BLaER1 (cell line): ENCODE measurements around the gene KCNA5.
A peak's percentile ranks its signal among the peaks of the same experiment; 100 is the strongest.

ENCODE experiments used
- H3K27ac ChIP-seq: shearing (Covaris generic); formaldehyde crosslinking; 2 replicates; pipeline ENCODE4 v1.8.1; 2022
- H3K27me3 ChIP-seq: shearing (Covaris generic); formaldehyde crosslinking; 2 replicates; pipeline ENCODE4 v1.8.1; 2022
- H3K36me3 ChIP-seq: shearing (Covaris generic); formaldehyde crosslinking; 2 replicates; pipeline ENCODE4 v1.8.1; 2022
- H3K4me1 ChIP-seq: shearing (Covaris generic); formaldehyde crosslinking; 2 replicates; pipeline ENCODE4 v1.8.1; 2022
- H3K4me2 ChIP-seq: shearing (Covaris generic); formaldehyde crosslinking; 2 replicates; pipeline ENCODE4 v1.8.1; 2022
- H3K4me3 ChIP-seq: shearing (Covaris generic); formaldehyde crosslinking; 2 replicates; pipeline ENCODE4 v1.8.1; 2022
- H3K9ac ChIP-seq: shearing (Covaris generic); formaldehyde crosslinking; 2 replicates; pipeline ENCODE4 v1.8.1; 2022
- H3K9me3 ChIP-seq: shearing (Covaris generic); formaldehyde crosslinking; 2 replicates; pipeline ENCODE4 v1.8.1; 2022
- H4K20me1 ChIP-seq: shearing (Covaris generic); formaldehyde crosslinking; 2 replicates; pipeline ENCODE4 v1.8.1; 2022
- Cebpa-rat ChIP-seq: shearing (Covaris generic); IDR thresholded peaks from 2 replicates; pipeline ENCODE4 v1.8.1; 2022

KCNA5 gene

GRCh38 chr12:5052348-5052747 is 8.7 kb downstream of the KCNA5 start:
- Histone ChIP-seq H3K4me1 (peaks cover 69% of the 10 kb centered on the region), H3K27me3 (no peaks in the 10 kb centered on the region), H4K20me1 (no peaks in the 10 kb centered on the region), H3K4me2 (peak overlapping the region; percentile 85), H3K9ac (0 out of 2 replicates have a peak overlapping the region, but pooled peaks have one; percentile 38), H3K9me3 (no peaks in the 10 kb centered on the region), H3K4me3 (peak overlapping the region; percentile 19), H3K27ac (peak overlapping the region; percentile 73), H3K36me3 (no peaks in the 10 kb centered on the region)
- no peak for TF ChIP-seq Cebpa-rat

GRCh38 chr12:5059358-5059757 is 15.7 kb downstream of the KCNA5 start:
- no peaks in the 10 kb centered on the region for H4K20me1 ChIP-seq
- H3K27me3 ChIP-seq, result no peaks in the 10 kb centered on the region
- no peak for TF ChIP-seq Cebpa-rat
- no peak overlapping the region for H3K4me2 ChIP-seq
- no peaks in the 10 kb centered on the region for H3K9me3 ChIP-seq
- H3K36me3 ChIP-seq, result no peaks in the 10 kb centered on the region
- no peak overlapping the region for H3K9ac ChIP-seq
- no peak overlapping the region for H3K27ac ChIP-seq
- no peak overlapping the region for H3K4me3 ChIP-seq
- H3K4me1 ChIP-seq, result peaks cover 11% of the 10 kb centered on the region; the same call in 1 of the 2 replicates

GRCh38 chr12:5060958-5061357 is 17.3 kb downstream of the KCNA5 start:
- Histone ChIP-seq H3K4me2 (no peak overlapping the region), H3K4me3 (no peak overlapping the region), H3K36me3 (no peaks in the 10 kb centered on the region), H3K4me1 (peaks cover 18% of the 10 kb centered on the region), H4K20me1 (no peaks in the 10 kb centered on the region), H3K9me3 (no peaks in the 10 kb centered on the region), H3K27ac (no peak overlapping the region), H3K9ac (no peak overlapping the region), H3K27me3 (no peaks in the 10 kb centered on the region)
- no peak for TF ChIP-seq Cebpa-rat

GRCh38 chr12:5063149-5063548 is 19.5 kb downstream of the KCNA5 start:
- no peak overlapping the region; the same call in 1 of the 2 replicates for H3K4me2 ChIP-seq
- H3K27ac ChIP-seq, result no peak overlapping the region
- H3K9me3 ChIP-seq, result no peaks in the 10 kb centered on the region
- H3K4me1 ChIP-seq, result peaks cover 25% of the 10 kb centered on the region
- no peak overlapping the region for H3K4me3 ChIP-seq
- H3K27me3 ChIP-seq, result no peaks in the 10 kb centered on the region
- TF ChIP-seq Cebpa-rat, result no peak
- no peaks in the 10 kb centered on the region for H3K36me3 ChIP-seq
- no peak overlapping the region for H3K9ac ChIP-seq
- no peaks in the 10 kb centered on the region for H4K20me1 ChIP-seq

GRCh38 chr12:5064913-5065490 is 21.3 kb downstream of the KCNA5 start:
- Histone ChIP-seq H3K9me3 (no peaks in the 10 kb centered on the region), H3K27me3 (no peaks in the 10 kb centered on the region), H3K4me1 (peaks cover 25% of the 10 kb centered on the region), H3K36me3 (no peaks in the 10 kb centered on the region), H3K4me2 (no peak overlapping the region), H3K27ac (no peak overlapping the region), H3K4me3 (no peak overlapping the region), H3K9ac (no peak overlapping the region), H4K20me1 (no peaks in the 10 kb centered on the region)
- TF ChIP-seq Cebpa-rat, result no peak

GRCh38 chr12:5066251-5066650 is 22.6 kb downstream of the KCNA5 start:
- Histone ChIP-seq H3K9ac (no peak overlapping the region), H3K4me1 (peaks cover 21% of the 10 kb centered on the region)

DNA sequence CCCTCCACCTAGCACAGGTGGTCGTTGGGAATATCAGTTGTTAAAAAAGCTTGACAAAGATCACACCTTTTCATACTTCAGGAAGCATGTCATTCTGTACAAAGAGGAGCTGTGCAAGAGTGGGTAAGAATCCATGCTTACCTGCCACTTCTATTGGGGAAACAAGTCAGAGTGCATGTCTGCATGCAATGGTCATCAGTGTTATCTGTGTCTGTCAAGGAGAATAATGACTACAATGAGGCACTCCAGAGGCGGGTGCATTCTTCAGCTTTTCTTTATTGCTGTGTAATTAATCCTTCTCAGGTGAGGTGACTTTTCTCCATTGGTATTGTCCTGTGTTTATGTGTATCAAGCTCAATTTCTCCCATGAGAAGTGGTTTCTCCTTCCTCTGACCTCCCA is 24.4 kb downstream of the KCNA5 start:
- Histone ChIP-seq H3K9me3 (no peaks in the 10 kb centered on the region), H3K4me3 (no peak overlapping the region), H3K27ac (no peak overlapping the region), H4K20me1 (no peaks in the 10 kb centered on the region), H3K27me3 (no peaks in the 10 kb centered on the region), H3K4me2 (no peak overlapping the region), H3K9ac (no peak overlapping the region), H3K4me1 (peaks cover 21% of the 10 kb centered on the region), H3K36me3 (no peaks in the 10 kb centered on the region)
- no peak for TF ChIP-seq Cebpa-rat

More at GRCh38 chr12:5066251-5066650, 22.6 kb downstream of the KCNA5 start:
- no peak for TF ChIP-seq Cebpa-rat
- Histone ChIP-seq H3K27me3 (no peaks in the 10 kb centered on the region), H4K20me1 (no peaks in the 10 kb centered on the region), H3K9me3 (no peaks in the 10 kb centered on the region), H3K27ac (no peak overlapping the region; the same call in 1 of the 2 replicates), H3K4me2 (peak overlapping the region; percentile 41), H3K36me3 (no peaks in the 10 kb centered on the region), H3K4me3 (no peak overlapping the region)

DNA sequence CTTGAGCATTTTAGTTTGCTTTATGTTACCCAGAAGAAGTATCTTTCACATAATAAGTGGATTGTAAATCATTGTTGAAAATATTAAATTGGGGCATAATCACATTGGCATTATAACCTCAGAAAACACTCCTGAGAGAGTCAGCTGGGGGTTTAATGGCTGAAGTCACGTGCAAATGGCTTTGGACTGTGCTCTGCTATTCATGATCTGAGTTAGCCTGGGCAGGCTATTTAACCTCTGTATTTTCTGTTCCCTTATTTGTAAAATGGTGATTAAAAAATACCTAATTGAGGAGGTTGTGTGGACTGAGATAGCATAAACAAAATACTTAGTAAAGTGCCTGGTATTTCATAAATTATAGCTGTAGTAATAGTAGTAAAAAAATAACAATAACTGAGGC is 24.9 kb downstream of the KCNA5 start:
- Histone ChIP-seq H3K27me3 (no peaks in the 10 kb centered on the region), H4K20me1 (no peaks in the 10 kb centered on the region)

GRCh38 chr12:5070090-5070489 is 26.4 kb downstream of the KCNA5 start:
- no peaks in the 10 kb centered on the region for H3K27me3 ChIP-seq
- H3K36me3 ChIP-seq, result no peaks in the 10 kb centered on the region

More for the DNA sequence above, 24.9 kb downstream of the KCNA5 start:
- no peak overlapping the region for H3K4me2 ChIP-seq
- H3K4me1 ChIP-seq, result peaks cover 17% of the 10 kb centered on the region
- TF ChIP-seq Cebpa-rat, result no peak
- H3K9ac ChIP-seq, result no peak overlapping the region
- no peaks in the 10 kb centered on the region for H3K36me3 ChIP-seq
- H3K27ac ChIP-seq, result no peak overlapping the region
- no peaks in the 10 kb centered on the region for H3K9me3 ChIP-seq
- H3K4me3 ChIP-seq, result no peak overlapping the region

GRCh38 chr12:5071496-5071895 is 27.8 kb downstream of the KCNA5 start:
- no peak overlapping the region for H3K4me3 ChIP-seq
- H3K27me3 ChIP-seq, result no peaks in the 10 kb centered on the region
- H3K27ac ChIP-seq, result no peak overlapping the region
- no peaks in the 10 kb centered on the region for H4K20me1 ChIP-seq
- H3K4me1 ChIP-seq, result peaks cover 2% of the 10 kb centered on the region
- no peak overlapping the region for H3K9ac ChIP-seq
- no peak overlapping the region for H3K4me2 ChIP-seq
- TF ChIP-seq Cebpa-rat, result no peak
- no peaks in the 10 kb centered on the region for H3K9me3 ChIP-seq
- no peaks in the 10 kb centered on the region for H3K36me3 ChIP-seq

More at GRCh38 chr12:5070090-5070489, 26.4 kb downstream of the KCNA5 start:
- Histone ChIP-seq H3K4me2 (no peak overlapping the region), H3K27ac (no peak overlapping the region), H3K9ac (no peak overlapping the region), H3K4me1 (peaks cover 15% of the 10 kb centered on the region), H3K4me3 (no peak overlapping the region), H4K20me1 (no peaks in the 10 kb centered on the region), H3K9me3 (no peaks in the 10 kb centered on the region)
- no peak for TF ChIP-seq Cebpa-rat

- H3K36me3 ChIP-seq, result no peaks in the 10 kb centered on the region
- TF ChIP-seq Cebpa-rat, result no peak
- no peaks in the 10 kb centered on the region; the same call in 1 of the 2 replicates for H3K4me1 ChIP-seq
- H3K4me2 ChIP-seq, result no peak overlapping the region
- no peaks in the 10 kb centered on the region for H3K9me3 ChIP-seq
- no peak overlapping the region for H3K27ac ChIP-seq
- H3K9ac ChIP-seq, result no peak overlapping the region
- H3K4me3 ChIP-seq, result no peak overlapping the region
- no peaks in the 10 kb centered on the region for H4K20me1 ChIP-seq
- H3K27me3 ChIP-seq, result no peaks in the 10 kb centered on the region
Observed at GRCh38 chr12:5072311-5072710, 28.6 kb downstream of the KCNA5 start.
